Thymus (tissue), 11 donors: ENCODE measurements around the gene ARRB1. TPM values are rescaled to one million over a fixed set of nuclear protein-coding genes. Genes with fewer than 3 reads are reported as not detected.

Experiments
- DNase-seq, 9 donors: peaks; one replicate each; pipeline ENCODE4 v3.0.0-alpha.2; 2013; ENCODE audit warnings: low spot score in 9 of 9, low read depth in 6 of 9, missing footprints in 1 of 9
- H3K27ac ChIP-seq, 2 donors: one replicate each; pipeline ENCODE4 v1.5.1; 2013; ENCODE audit warnings: control low read depth in 1 of 2, low read depth in 1 of 2, low read length in 1 of 2, mild to moderate bottlenecking in 1 of 2, moderate library complexity in 1 of 2
- H3K27me3 ChIP-seq, 2 donors: one replicate each; pipeline ENCODE4 v1.5.1; 2013; ENCODE audit warnings: low read length in 1 of 2; ENCODE audit not compliant: control insufficient read depth in 2 of 2, insufficient read depth in 1 of 2
- H3K36me3 ChIP-seq, 2 donors: one replicate each; pipeline ENCODE4 v1.5.1; 2013; ENCODE audit warnings: low read length in 1 of 2, mild to moderate bottlenecking in 1 of 2, moderate library complexity in 1 of 2; ENCODE audit not compliant: control insufficient read depth in 2 of 2, insufficient read depth in 2 of 2
- H3K4me1 ChIP-seq, 2 donors: one replicate each; pipeline ENCODE4 v1.5.1; 2013; ENCODE audit warnings: low read length in 2 of 2; ENCODE audit not compliant: control insufficient read depth in 2 of 2, insufficient read depth in 2 of 2
- H3K4me3 ChIP-seq, 2 donors: one replicate each; pipeline ENCODE4 v1.5.1; 2013; ENCODE audit warnings: low read length in 2 of 2, control low read depth in 1 of 2, mild to moderate bottlenecking in 1 of 2
- H3K9me3 ChIP-seq, 2 donors: one replicate each; pipeline ENCODE4 v1.5.1; 2013; ENCODE audit warnings: low read length in 1 of 2, mild to moderate bottlenecking in 1 of 2; ENCODE audit not compliant: control insufficient read depth in 2 of 2, insufficient read depth in 1 of 2
- WGBS: extraction: QIAGEN DNeasy Blood & Tissue Kit; methylation state at CpG from one replicate; pipeline ENCODE4 v1.1.7; 2013; 5-methylcytosine and 5-hydroxymethylcytosine counted together
- polyA plus RNA-seq: library from polyadenylated mRNA; stranded (reverse); fragments of 200-250 nt; gene quantifications from one replicate; pipeline ENCODE4 v1.2.3, GENCODE V29; 2013
- total RNA-seq: library from RNA; stranded (reverse); fragments of 120-200 nt; gene quantifications from one replicate; pipeline ENCODE4 v1.2.4, GENCODE V29; 2013
- donor health status: healthy.

ARRB1 gene
- total and polyA plus RNA-seq, 2 donors: 4.1 to 11.1 TPM

DNA sequence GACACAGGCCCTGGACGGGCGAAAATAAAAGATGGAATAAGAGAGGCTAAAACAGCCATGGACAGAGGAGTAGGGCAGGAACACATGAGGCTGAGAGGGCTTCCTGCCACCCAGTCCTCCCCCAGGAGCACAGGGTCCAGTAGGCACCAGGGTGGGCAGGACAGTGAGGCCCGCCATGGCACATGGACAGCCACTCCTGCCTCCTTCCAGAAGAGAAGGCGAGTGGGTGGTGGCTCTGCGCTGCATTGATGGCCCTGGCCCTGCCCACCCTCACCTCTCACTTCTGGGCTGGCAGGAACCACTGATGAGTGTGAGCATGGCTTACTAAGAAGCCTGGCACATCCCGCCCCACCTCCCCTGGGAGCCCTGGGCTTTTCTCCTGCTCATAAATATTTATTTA lies 59.7 kb downstream of the ARRB1 start:
- no peak for DNase-seq
- Histone ChIP-seq H3K9me3 (no peaks in the 10 kb centered on the region), H3K36me3 (no peaks in the 10 kb centered on the region), H3K27ac (no peak overlapping the region), H3K4me3 (no peak overlapping the region), H3K27me3 (no peaks in the 10 kb centered on the region), H3K4me1 (no peaks in the 10 kb centered on the region)
- 100% methylated on average over 6 of the region's 6 CpGs for WGBS

DNA sequence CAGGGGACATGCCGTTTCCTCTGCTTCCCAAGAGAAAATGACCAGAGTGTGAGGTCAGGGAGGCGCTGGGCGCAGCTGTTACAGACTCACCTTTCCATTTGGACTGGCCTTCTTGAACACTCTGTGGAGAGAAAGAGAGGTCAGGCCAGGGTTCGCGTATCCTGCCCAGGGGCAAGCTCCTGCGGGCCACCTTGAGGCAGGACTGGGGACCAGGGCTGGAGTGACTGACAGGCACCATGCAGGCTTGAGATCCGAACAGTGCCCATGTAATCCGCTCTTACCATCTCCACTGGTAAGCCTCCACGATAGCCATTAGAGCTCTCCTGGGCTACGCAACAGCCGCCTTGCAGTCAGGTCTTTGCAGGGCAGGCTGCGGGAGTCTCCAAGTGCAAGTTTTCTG lies 61.5 kb downstream of the ARRB1 start:
- 96% methylated on average over 12 of the region's 12 CpGs for WGBS
- H3K27me3 ChIP-seq: no peaks in the 10 kb centered on the region
- no peaks in the 10 kb centered on the region for H3K9me3 ChIP-seq
- DNase-seq: no peak
- no peak overlapping the region for H3K27ac ChIP-seq
- H3K4me1 ChIP-seq: no peaks in the 10 kb centered on the region
- H3K4me3 ChIP-seq: no peak overlapping the region
- H3K36me3 ChIP-seq: no peaks in the 10 kb centered on the region

DNA sequence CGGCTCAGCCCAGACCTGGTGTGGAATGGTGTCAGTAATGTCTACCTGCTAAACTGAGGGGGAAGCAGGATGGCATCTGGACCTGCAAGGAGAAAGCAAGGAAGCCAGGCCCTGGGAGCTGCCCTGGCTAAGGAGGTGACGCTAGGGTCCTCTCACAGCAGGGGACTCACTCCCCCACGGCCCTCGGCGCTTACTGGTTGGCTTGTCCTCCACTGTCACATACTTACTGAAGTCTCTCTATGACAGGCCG lies 62.0 kb downstream of the ARRB1 start:
- no peak overlapping the region for H3K4me3 ChIP-seq
- no peaks in the 10 kb centered on the region for H3K4me1 ChIP-seq

DNA sequence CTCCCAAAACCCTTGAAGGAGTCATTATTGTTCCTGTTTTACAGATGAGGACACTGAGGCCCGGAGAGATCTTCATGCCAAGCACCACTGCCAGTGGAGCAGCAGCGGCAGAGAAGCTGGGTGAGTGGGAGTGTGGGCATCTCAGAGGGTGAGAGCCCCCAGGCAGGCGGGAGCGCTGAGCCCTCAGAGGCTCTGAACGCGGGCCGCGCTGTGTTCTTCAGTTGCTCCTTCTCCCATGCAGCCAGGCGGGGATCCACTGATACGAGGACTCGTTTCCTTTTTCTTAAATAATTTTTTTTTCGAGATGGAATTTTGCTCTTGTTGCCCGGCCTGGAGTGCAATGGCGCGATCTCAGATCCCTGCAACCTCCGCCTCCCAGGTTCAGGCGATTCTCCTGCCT lies 63.9 kb downstream of the ARRB1 start:
- no peak for DNase-seq
- WGBS: 96% methylated on average over 17 of the region's 17 CpGs
- H3K27me3 ChIP-seq: no peaks in the 10 kb centered on the region

More for the DNA sequence above, 62.0 kb downstream of the ARRB1 start:
- no peak for DNase-seq
- H3K27ac ChIP-seq: no peak overlapping the region
- no peaks in the 10 kb centered on the region for H3K27me3 ChIP-seq
- no peaks in the 10 kb centered on the region for H3K9me3 ChIP-seq
- H3K36me3 ChIP-seq: no peaks in the 10 kb centered on the region
- WGBS: 98% methylated on average over 6 of the region's 6 CpGs

DNA sequence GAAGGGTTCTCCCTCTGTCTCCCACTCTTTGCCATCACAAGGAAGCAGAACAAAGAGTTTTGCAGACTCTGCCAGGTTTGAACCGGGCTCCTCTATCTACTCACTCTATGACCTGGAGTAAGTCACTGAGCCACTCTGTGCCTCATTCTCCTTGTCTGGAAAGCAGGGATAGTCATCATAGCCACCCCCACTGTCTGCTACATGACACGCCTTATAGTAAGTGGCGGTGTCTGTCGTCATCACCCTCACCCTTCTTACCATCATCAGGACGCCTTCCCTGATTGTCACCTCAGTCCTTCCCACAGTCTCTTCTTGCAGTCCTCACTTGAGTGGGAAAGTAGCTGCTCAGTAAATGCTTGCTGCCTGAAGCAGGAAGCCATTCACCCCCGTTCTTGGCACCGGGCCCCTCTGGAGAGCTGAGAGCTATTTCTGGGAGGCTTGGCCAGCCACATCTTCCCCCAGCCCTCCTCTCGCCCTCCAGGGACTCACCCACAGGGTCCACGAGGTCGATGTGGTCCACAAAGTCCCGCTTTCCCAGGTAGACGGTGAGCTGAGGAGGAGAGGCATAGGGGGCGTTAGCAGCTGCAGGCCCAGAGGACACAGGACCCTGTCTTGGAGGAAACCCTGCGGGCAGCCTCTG lies 64.5 kb downstream of the ARRB1 start:
- no peak for DNase-seq
- Histone ChIP-seq H3K9me3 (no peaks in the 10 kb centered on the region), H3K27me3 (no peaks in the 10 kb centered on the region), H3K36me3 (peaks cover 0 to 2% of the 10 kb centered on the region in 2 donors), H3K4me3 (no peak overlapping the region), H3K4me1 (no peaks in the 10 kb centered on the region), H3K27ac (no peak overlapping the region)
- 90% methylated on average over 14 of the region's 14 CpGs for WGBS

More for the DNA sequence above, 63.9 kb downstream of the ARRB1 start:
- Histone ChIP-seq H3K9me3 (no peaks in the 10 kb centered on the region), H3K27ac (no peak overlapping the region), H3K4me1 (no peaks in the 10 kb centered on the region), H3K4me3 (no peak overlapping the region), H3K36me3 (peaks cover 0 to 2% of the 10 kb centered on the region in 2 donors)

DNA sequence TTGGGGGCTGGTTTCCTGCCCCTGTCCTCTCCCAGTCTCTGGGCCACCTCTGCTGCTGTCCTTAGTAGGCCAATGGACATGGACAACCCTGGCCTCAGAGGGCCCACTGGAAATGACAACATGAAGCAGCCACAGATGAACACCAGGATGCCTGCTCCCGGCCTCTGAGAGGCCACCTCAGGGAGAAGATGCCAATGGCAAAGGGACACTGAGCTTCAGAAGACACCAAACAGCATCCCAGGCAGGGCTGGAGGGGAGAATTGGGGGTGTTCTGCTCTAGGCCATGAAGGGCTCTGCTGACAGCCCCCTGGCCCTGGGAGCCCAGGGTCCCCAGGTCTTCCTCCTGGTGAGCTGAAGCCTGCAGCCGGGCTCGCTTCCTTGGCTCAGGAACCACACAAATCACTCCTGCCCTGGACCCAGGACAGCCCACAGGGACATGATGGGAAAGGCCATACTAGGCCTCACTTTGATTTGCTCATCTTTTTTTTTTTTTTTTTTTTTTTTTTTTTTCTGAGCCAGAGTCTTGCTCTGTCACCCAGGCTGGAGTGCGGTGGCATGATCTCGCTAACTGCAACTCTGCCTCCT lies 65.6 kb downstream of the ARRB1 start:
- no peaks in the 10 kb centered on the region for H3K27me3 ChIP-seq
- DNase-seq: no peak
- H3K27ac ChIP-seq: no peak overlapping the region
- H3K4me3 ChIP-seq: no peak overlapping the region
- no peaks in the 10 kb centered on the region for H3K9me3 ChIP-seq
- no peaks in the 10 kb centered on the region for H3K4me1 ChIP-seq
- H3K36me3 ChIP-seq: peaks cover 0 to 2% of the 10 kb centered on the region in 2 donors
- WGBS: 98% methylated on average over 5 of the region's 5 CpGs

DNA sequence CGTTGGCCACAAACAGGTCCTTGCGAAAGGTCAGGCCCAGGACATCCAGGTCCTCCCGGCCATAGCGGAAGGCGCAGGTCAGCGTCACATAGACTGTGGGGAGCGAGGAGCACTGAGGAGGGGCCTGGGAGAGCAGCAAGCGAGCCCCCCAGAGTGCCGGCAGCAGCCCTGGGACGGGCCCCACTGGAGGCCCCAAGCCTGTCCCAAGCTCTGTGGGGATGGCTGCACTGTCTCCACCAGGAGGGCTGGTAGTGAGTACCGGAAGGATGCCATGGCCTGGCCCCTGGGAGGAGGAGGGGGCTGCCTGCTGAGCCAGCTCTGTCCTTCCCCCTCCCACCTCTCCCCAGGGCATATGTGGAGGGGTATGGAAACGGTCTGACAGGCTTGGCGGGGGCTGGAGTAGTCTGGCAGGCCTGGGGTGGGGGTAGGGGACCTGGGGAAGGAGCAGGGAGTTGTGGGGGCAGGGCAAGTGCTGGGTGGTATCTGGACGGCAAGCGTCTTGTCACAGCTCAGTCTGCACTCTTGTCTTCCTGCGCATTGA lies 68.0 kb downstream of the ARRB1 start:
- Histone ChIP-seq H3K4me1 (peaks cover 0 to 6% of the 10 kb centered on the region in 2 donors), H3K4me3 (no peak overlapping the region), H3K36me3 (peaks cover 0 to 2% of the 10 kb centered on the region in 2 donors), H3K9me3 (no peaks in the 10 kb centered on the region), H3K27ac (no peak overlapping the region), H3K27me3 (no peaks in the 10 kb centered on the region)
- DNase-seq: no peak
- WGBS: 92% methylated on average over 16 of the region's 16 CpGs

DNA sequence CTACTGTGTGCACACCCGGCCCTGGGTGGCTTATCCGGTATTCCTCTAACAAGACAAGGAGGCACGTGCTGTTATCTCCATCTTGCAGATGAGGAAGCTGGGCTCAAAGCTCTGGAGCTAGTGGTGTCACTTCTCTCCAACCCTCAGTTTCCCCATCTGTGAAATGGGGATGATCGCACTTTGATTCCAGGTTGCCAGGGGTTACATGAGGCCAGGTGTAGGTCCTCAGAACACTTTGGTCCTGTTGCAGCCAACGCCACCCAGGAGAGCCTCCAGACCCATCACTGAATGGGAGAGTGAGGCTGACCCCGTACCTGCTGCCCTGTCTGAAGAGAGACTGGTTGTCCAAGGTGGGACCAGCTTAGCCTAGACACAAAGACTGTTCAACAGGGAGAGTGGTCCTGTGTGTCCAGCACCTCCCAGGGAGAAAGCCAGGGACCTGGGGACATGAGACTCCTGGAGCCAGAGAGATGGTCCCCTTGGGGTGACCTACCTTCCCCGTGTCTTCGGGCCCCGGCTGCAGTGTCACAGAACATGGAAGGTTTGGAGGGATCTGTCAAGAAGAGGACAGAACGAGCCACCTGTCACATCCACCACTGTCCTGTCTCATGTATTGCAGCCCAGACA lies 69.9 kb downstream of the ARRB1 start:
- H3K4me3 ChIP-seq: no peak overlapping the region
- H3K27ac ChIP-seq: no peak overlapping the region
- 95% methylated on average over 10 of the region's 10 CpGs for WGBS
- peaks cover 0 to 2% of the 10 kb centered on the region in 2 donors for H3K9me3 ChIP-seq
- no peak for DNase-seq
- H3K27me3 ChIP-seq: no peaks in the 10 kb centered on the region
- H3K36me3 ChIP-seq: peaks cover 0 to 9% of the 10 kb centered on the region in 2 donors
- peaks cover 7 to 21% of the 10 kb centered on the region in 2 donors for H3K4me1 ChIP-seq

DNA sequence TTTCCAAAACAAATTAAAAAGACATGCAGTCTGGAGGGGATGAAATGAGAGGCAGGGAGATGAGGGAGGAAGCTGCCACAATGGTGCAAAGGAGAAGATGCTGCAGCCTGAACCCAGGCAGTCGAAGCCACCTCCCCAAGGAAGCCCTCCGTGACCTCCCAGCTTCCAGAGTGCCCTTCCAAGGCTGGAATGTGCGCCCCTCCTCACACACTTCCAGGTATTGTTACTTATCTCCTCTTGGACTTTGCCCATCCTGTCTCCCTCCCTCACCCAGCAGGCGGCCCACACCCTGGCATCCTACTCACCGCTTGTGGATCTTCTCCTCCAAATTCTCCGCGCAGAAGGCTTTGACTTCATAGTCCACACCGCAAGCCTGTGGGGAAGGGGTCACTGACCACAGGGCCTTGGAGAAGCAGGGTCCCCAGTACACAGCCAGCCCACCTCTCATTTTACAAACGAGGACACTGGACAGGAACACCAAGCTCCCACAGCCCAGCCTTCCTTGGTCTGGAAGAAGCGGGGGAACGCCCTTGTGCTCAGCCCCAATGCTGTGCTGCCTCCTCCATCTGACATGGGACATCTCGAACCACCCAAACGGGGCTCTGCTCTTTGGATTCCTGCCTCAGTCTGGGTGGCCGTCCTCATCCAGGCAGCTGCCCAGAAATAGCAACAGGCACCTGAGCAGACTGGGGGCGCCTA lies 70.5 kb downstream of the ARRB1 start:
- peaks cover 0 to 9% of the 10 kb centered on the region in 2 donors for H3K36me3 ChIP-seq
- no peak overlapping the region for H3K27ac ChIP-seq
- H3K4me1 ChIP-seq: peaks cover 13 to 27% of the 10 kb centered on the region in 2 donors
- H3K9me3 ChIP-seq: peaks cover 0 to 2% of the 10 kb centered on the region in 2 donors
- DNase-seq: no peak
- WGBS: 95% methylated on average over 15 of the region's 15 CpGs
- no peaks in the 10 kb centered on the region for H3K27me3 ChIP-seq
- H3K4me3 ChIP-seq: no peak overlapping the region
